NCI-H128 (cell line): ENCODE measurements around the gene DTWD2.
"Not testable (repeated sequence)": the region's sequence is repeated elsewhere in the genome, so short reads cannot be mapped to it uniquely, and the experiment has no call there.

Source experiments
- DNase-seq: peaks from one replicate; lab custom pipeline; 2025; ENCODE audit not compliant: unreplicated experiment; lab: John Stamatoyannopoulos, UW

DTWD2 gene

DNA sequence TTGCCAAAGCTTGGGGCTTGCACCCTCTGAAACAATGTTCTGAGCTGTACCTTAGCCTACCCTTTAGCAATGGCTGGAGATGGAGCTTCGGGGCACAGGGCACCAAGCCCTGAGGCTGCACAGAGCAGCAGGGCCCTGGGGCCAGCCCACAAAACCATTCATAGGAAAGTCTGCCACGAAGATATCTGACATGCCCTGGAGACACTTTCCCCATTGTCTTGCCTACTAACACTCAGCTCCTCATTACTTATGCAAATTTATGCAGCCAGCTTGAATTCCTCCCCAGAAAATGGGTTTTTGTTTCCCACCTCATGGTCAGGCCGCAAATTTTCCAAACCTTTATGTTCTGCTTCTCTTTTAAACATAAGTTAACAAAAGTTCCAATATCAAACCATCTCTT, 105.7 kb downstream of the DTWD2 start:
- DNase-seq = no peak

- not testable (repeated sequence) for DNase-seq
These were observed 111.5 kb downstream of the DTWD2 start for GRCh38 chr5:118876852-118877251.

DNA sequence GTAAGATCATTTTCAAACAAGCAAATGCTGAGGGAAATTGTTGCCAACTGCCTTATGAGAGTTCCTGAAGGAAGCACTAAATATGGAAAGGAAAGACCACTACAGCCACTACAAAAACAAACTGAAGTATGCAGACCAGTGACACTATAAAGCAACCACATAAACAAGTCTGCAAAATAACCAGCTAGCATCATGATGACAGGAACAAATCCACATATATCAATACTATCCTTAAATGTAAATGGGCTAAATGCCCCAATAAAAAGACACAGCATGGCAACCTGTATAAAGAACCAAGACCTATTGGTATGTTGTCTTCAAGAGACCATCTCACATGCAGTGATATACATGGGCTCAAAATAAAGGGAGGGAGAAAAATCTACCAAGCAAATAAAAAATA, 113.2 kb downstream of the DTWD2 start:
- DNase-seq = no peak

DNA sequence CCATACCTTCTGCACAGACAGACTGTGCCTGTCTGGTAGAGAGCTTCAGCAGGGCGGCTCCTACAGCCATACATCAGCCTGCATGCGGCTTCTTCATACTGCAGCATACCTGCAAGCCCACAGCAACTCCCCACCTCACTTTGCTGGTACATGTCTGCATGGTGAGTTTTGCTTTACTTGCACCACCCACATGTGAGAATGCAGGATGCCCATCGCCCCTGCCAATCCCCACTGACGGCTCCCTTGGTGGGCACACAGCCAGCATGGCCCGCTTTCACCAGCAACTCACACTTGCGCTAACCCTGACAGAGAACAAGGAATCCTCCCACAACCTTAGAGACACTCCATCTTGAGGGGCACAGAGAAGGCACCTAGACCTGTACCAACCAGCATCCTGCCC, 114.9 kb downstream of the DTWD2 start:
- no peak for DNase-seq

DNA sequence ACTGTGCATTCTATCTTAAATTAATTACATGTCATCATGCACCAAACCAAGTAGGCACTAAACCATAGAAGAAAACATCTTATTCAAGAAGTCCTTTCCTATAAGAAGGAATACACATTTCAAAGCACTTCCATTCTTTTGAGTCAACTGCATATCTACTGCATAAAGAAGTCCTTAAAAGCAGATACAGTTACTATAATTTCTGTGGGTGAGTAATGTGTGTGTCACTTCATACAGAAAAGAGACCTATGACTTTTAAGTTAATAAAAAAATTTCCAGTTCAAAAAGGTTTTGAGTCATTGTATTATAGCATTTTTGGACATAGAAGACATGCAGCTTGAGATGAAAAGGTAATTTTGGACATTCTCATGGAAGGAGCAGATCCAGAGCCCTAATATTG, 125.0 kb downstream of the DTWD2 start:
- DNase-seq = no peak

GRCh38 chr5:118862596-118862995, 125.8 kb downstream of the DTWD2 start:
- no peak for DNase-seq

DNA sequence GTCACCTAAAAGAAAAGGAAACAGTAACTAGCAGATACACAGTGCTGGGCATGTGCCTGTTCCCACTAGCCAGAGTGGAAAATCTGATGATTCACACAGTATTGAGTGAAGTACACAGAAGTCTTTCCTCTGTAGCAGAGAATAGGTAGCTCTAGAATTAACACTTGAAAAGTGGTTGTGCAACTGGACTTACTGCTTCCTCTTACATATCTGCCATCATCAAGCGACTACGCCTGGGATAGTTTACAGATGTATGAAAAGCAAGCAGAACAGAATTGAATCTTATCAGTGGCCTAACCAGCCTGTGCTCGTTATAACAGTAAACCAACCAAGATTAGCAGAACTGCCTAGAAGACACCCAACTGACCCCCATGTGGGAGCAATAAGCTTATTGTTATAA, 130.6 kb downstream of the DTWD2 start:
- no peak for DNase-seq

GRCh38 chr5:118854819-118855218, 133.5 kb downstream of the DTWD2 start:
- DNase-seq = no peak

GRCh38 chr5:118851785-118852184, 136.6 kb downstream of the DTWD2 start:
- DNase-seq = not testable (repeated sequence)

GRCh38 chr5:118849507-118849906, 138.8 kb downstream of the DTWD2 start:
- not testable (repeated sequence) for DNase-seq

GRCh38 chr5:118844351-118844750, 144.0 kb downstream of the DTWD2 start:
- no peak for DNase-seq

DNA sequence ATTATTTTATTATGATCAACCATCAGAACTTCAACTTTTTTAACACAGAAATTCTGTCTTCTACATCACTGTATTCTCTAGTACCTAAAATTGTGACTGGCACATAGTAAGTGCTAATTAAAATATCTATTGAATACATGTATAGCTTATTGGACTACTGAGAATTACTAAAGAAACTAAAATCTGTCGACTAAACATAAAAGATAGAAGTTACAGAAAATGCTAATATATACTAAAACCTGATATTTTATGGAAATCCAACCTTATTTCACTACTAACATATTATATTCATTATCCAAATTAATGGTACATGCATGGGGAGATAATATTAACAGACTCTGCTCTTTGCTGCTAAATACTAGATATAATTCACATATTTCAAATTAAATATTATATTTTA, 153.6 kb downstream of the DTWD2 start:
- no peak for DNase-seq

DNA sequence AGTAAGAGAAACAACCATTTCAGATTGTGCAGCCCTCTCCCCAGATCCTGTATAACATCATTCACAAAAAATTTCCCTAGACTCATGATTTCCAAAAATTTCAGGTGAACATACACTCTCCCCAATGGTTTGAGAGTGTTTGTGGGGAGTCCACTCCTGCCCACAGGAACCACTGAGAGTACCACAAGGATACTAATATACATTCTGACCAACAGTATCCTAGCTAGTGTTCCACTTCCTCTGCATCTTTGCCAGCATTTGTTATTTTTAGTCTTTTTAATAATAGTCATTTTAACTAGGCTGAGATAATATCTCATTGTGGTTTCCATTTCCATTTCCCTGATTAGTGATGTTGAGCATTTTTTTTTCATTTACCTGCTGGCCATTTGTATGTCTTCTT, 155.4 kb downstream of the DTWD2 start:
- DNase-seq = no peak

- DNase-seq = no peak
These were observed 163.1 kb downstream of the DTWD2 start for GRCh38 chr5:118825226-118825625.

DNA sequence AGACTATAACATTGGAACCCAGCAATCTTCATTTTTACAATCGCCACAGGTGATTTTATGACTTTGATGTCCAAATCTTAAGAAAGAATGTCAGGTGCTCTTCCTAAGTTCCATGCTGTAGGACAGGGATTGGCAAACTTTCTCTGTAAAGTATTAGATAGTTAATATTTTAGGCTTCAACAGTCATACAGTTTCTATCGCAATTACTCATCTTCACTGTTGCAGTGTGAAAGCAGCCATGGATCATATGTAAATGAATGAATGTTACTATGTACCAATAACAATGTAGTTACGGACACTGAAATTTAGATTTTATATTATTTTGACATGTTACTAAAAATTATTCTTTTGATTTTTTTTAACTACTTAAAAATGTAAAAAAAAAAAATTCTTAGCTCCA, 169.7 kb downstream of the DTWD2 start:
- no peak for DNase-seq

- no peak for DNase-seq
These were observed 179.9 kb downstream of the DTWD2 start for GRCh38 chr5:118808441-118808840.

- DNase-seq = no peak
These were observed 181.8 kb downstream of the DTWD2 start for GRCh38 chr5:118806571-118806970.

DNA sequence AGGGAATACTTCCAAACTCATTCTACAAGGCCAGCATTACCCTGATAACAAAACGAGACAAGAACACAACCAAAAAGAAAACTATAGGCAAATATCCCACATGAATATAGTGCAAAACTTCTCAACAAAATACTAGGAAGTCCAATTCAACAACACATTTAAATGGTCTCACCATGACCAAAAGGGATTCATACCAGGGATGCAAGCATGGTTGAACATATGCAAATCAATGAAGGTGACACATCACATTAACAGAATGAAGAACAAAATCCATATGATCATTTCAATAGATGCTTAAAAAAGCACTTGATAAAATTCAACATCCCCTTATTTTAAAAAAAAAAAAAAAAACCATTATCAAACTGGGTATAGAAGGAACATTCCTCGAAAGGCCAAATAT, 186.0 kb downstream of the DTWD2 start:
- no peak for DNase-seq

DNA sequence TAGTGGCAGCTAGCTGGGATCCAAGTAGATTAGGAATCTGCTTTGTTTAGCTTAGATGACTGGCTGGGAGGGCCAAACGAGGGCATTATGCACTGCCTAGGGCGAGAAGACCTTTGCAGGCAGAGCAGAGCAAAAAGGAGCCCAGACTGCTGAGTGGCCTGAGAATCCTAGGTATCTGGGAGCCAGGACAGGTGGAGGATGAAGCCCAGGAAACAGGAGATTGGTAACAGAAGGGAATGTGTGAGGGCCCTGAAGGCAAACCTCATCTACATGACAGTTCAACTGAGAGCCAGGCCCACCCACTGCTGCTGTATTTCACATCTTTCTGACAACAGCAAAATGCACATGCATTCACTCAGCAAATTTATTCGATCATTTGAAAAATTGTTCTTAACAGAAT, 192.3 kb downstream of the DTWD2 start:
- DNase-seq = no peak

DNA sequence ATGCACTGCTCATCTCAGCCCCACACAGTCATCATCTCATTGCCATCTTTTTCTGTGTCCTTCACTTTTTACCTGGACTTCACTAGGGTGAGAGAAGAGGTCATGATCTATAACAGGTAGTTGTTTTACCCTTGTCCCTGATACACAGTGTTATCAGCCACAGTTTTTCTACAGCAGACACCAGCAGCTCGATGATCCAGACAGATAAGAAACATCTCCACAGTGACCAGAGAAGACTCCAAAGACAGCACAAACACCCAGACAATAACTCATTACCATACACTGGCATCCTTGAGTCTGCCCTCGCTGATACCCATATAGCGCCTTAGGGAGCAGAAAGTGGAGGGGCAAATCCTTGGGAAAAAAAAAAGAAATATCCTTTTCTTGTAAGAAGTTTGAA, 194.1 kb downstream of the DTWD2 start:
- no peak for DNase-seq

- no peak for DNase-seq
These were observed 194.7 kb downstream of the DTWD2 start for GRCh38 chr5:118793652-118794051.

DNA sequence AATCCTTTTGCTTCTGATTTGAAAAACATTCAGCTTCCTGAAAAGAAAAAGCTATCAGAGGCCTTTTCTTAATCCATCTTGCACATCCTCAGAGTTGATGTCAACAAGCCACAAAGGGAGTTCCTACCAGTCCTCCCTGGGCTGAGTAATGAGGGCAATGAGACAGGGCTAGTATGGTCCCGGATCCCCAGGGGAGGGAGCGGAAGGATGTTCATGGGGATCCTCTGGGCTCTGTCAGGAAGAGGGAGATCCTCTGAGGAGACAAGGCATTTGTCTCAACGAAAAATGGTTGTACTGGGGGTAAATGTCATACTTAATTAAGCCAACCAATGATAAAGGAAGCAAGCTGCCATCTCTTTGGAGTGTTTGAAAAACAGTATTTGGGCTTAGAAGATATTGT, 195.3 kb downstream of the DTWD2 start:
- DNase-seq = no peak

- DNase-seq = no peak
These were observed 196.2 kb downstream of the DTWD2 start for GRCh38 chr5:118791926-118792734.
